Stimulated activated CD4-positive, alpha-beta T cell treated with anti-CD3 and anti-CD28 coated beads, TNF-alpha, amount 100 ng/mL, for 1 hour (primary cell): ENCODE data around the gene GPR108.

Source experiments
- DNase-seq, 3 donors: peaks; one replicate each; pipeline ENCODE4 v3.0.0-alpha.2; 2020; ENCODE audit warnings: low read depth in 3 of 3, low spot score in 1 of 3

The GPR108 gene

GRCh38 chr19:6737873-6738786 is 750 bp upstream of the GPR108 start:
- peak; percentile 23 to 58 (median 57) for DNase-seq

DNA sequence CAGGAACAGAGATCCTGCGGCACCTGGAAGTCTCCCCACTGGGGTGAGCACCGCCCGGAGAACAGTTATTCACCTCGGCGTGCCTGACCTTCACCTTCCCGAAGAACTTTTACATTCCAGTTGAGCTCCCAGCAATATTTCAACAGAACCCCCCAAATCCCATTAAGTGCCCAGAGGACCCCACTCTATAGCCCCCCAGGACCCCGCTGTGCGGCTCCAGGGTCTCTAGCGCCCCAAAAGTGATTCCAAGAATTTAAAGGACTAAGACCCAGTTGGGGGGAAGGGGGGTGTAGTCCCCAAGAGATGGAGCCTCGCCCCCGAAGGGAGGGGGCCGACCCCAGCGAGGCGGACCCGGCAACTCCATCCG is 480 bp downstream of the GPR108 start:
- DNase-seq: no peak

- DNase-seq: peak; percentile 35 to 47 (median 36)
Observed at GRCh38 chr19:6736169-6736916, 1.0 kb downstream of the GPR108 start.

GRCh38 chr19:6735181-6735911 is 2.0 kb downstream of the GPR108 start:
- DNase-seq: no peak

- DNase-seq: no peak
Observed at GRCh38 chr19:6734096-6734696, 3.2 kb downstream of the GPR108 start.

- no peak for DNase-seq
Observed at GRCh38 chr19:6733338-6734095, 3.9 kb downstream of the GPR108 start.

- no peak for DNase-seq
Observed at GRCh38 chr19:6732803-6733337, 4.5 kb downstream of the GPR108 start.

DNA sequence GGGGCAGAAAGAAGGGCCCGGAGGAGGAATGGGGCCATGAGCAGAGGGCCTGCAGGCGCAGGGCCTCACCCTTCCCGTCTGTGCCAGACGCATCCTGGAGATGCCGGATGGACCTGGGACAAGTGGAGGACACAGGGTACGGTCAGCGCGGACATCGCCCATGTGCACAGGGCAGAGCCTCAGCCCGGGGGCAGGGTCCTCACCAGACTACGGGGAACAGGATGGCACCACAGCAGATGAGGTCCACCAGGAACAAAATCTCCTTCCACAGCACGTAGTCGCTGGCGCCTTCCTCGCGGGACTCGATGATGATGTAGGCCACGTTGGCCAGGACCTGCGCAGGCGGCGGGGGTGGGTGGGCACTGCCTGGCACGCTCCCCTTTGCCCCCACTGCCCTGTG is 5.6 kb downstream of the GPR108 start:
- no peak for DNase-seq

DNA sequence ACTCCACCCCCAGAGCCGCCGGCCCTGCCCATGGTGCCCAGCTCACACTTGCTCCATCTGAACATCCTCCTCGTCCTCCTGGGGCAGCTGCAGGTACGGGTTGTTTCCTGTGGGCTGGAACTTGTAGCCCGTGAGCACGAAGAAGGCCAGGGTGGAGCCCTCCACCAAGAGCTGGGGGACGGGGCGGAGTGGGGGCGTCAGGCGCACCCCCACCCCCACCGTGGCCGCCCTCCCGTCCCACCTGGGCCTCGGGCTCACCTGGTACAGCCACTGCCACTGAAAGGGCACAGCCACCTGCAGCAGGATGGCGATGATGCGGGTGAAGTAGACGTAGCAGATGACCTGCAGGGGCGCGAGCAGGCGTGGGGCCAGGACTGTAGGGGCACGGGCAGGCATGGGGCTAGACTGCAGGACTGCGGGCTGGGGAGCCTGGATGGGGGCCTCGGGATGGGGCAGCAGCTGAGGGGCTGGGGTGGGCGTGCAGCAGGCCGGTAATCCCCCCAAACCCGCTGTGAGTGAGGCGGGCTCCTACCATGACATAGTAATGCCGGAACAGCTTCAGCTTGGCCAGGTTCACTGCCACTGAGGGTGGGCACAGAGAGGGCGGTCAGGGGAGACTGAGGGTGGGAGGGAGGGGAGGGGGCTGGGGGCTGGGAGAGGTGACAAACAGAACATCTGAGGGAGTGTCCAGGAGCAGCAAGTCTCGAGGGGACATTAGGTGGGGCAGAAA is 6.3 kb downstream of the GPR108 start:
- no peak for DNase-seq

DNA sequence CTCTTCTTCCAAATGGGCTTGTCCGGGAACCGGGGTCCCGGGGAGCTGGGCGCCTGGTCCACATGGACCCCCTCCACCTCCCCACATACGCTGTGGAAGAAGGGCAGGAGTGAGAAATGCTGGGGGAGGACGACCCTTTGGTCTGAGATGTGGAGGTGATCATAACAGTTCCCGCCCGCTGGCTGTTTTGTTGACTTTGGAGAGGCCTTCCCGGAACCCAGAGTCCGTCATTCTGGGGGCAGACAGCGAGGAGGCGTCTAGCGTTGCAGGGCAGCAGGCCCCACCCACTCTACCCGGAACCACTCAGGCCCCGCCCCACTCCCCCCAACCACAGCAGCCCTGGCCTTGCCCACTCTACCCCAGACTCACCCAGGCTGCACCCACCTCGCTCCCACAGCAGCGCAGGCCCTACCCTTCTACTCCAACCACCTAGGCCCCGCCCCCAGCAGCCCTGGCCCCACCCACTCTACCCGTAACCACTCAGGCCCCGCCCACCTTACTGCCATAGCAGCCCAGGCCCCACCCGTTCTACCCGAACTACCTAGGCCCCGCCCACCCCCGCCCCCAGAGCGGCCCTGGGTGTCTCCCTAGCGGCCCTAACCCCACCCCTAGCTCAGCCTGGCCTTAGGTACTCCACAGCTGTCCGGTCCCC is 7.1 kb downstream of the GPR108 start:
- peak in 1 of 3 donors; percentile 32 for DNase-seq

GRCh38 chr19:6729573-6730152 is 7.7 kb downstream of the GPR108 start:
- no peak for DNase-seq

- DNase-seq: no peak
Observed at GRCh38 chr19:6728346-6728745, 9.0 kb downstream of the GPR108 start.

- no peak for DNase-seq
Observed at GRCh38 chr19:6725513-6726231, 11.7 kb downstream of the GPR108 start.

GRCh38 chr19:6724631-6725492 is 12.5 kb downstream of the GPR108 start:
- DNase-seq: no peak

DNA sequence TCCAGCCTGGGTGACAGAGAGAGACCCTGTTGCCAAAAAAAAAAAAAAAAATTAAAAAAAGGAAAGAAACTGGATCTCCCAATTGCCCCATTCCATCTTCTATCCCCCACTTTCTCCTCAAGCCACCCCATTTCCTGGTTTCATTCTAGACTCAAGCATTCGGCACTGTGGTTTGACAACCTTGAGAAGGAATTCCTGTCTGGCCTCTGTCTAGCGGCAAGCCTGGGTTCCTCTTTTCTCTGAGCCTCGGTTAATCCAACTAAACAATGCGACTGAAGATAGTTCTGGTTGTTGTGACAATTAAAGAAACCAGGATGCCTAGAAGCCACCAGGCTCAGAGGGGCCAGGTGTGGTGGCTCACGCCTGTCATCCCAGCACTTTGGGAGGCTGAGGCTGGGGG is 13.6 kb downstream of the GPR108 start:
- DNase-seq: no peak

DNA sequence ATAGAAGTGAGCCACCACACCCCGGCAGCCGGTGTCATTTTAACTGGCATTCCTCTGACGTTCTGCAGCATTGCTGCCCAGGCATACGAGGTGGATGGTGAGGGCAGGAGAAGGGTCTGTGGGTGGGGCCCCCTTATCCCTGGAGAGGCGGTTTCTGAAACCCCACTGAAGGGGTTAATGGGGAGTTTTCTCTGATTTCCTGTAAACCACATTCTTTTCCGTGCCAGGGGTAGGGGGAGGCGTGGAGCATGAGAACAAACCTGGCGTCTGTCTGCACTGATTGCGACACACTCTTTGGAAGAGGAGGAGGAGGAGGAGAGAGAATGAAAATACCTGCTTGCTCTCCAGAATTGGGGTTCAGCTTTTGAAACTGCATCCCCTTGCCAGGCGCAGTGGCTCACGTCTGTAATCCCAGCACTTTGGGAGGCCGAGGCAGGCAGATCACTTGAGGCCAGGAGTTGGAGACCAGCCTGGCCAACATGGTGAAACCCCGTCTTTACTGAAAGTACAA is 14.2 kb downstream of the GPR108 start:
- DNase-seq: no peak

GRCh38 chr19:6721773-6722172 is 15.6 kb downstream of the GPR108 start:
- DNase-seq: no peak
